ENCODE data around the gene SMAD3.

The SMAD3 gene

GRCh38 chr15:67132276-67132675 is 66.9 kb downstream of the SMAD3 start:
- DNase-seq (ENCODE audit: low read depth, low spot score) = no peak
- no peak for TF ChIP-seq SUZ12 (IDR thresholded peaks at IDR 0.05; ENCODE audit: extremely low read depth, insufficient read depth, insufficient read length)
- no peak for TF ChIP-seq ZNF274 (IDR thresholded peaks at IDR 0.05; ENCODE audit: low read depth, low read length)
- Histone ChIP-seq H3K4me3 (ENCODE audit: insufficient read length, low read depth) (no peak overlapping the region), H3K36me3 (ENCODE audit: insufficient read depth, insufficient read length, low read length) (peaks cover 22% of the 10 kb centered on the region), H3K9ac (ENCODE audit: insufficient read length, low read depth) (no peak overlapping the region), H3K27me3 (ENCODE audit: insufficient read depth, insufficient read length) (no peaks in the 10 kb centered on the region), H3K4me1 (ENCODE audit: insufficient read depth, insufficient read length) (peaks cover 12% of the 10 kb centered on the region), H3K9me3 (ENCODE audit: insufficient read depth, low read length) (no peaks in the 10 kb centered on the region)

DNA sequence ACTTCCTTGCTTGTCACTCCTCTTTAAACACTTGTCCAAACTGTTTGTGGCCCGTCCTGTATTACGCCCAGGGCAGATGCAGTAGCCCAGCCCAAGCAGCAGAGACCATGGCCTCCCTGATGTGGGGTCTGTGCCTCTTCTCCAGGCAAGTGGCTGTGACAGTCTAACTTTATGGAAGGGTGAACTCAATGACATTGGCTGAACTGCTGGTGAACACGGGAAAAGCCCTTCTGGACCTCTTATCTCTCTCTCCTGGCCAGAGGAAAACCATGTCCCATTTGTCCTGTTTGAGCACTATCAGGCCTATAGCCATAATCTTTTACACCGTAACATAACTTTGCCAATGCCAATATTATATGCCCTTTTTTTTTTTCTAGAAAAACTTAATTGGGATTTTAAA is 67.6 kb downstream of the SMAD3 start:
- no peak for DNase-seq (ENCODE audit: low read depth, low spot score)
- Histone ChIP-seq H3K27me3 (ENCODE audit: insufficient read depth, insufficient read length) (no peaks in the 10 kb centered on the region), H3K4me1 (ENCODE audit: insufficient read depth, insufficient read length) (peaks cover 12% of the 10 kb centered on the region), H3K36me3 (ENCODE audit: insufficient read depth, insufficient read length, low read length) (peaks cover 17% of the 10 kb centered on the region), H3K9me3 (ENCODE audit: insufficient read depth, low read length) (no peaks in the 10 kb centered on the region), H3K4me3 (ENCODE audit: insufficient read length, low read depth) (no peak overlapping the region), H3K9ac (ENCODE audit: insufficient read length, low read depth) (no peak overlapping the region)
- no peak for TF ChIP-seq ZNF274 (IDR thresholded peaks at IDR 0.05; ENCODE audit: low read depth, low read length)
- TF ChIP-seq YY1 (IDR thresholded peaks at IDR 0.05; ENCODE audit: insufficient read depth, insufficient read length) = no peak
- no peak for TF ChIP-seq SUZ12 (IDR thresholded peaks at IDR 0.05; ENCODE audit: extremely low read depth, insufficient read depth, insufficient read length)

- Histone ChIP-seq H3K27me3 (ENCODE audit: insufficient read depth, insufficient read length) (no peaks in the 10 kb centered on the region), H3K4me3 (ENCODE audit: insufficient read length, low read depth) (no peak overlapping the region), H3K9me3 (ENCODE audit: insufficient read depth, low read length) (no peaks in the 10 kb centered on the region), H3K36me3 (ENCODE audit: insufficient read depth, insufficient read length, low read length) (peaks cover 17% of the 10 kb centered on the region), H3K9ac (ENCODE audit: insufficient read length, low read depth) (no peak overlapping the region), H3K4me1 (ENCODE audit: insufficient read depth, insufficient read length) (peaks cover 12% of the 10 kb centered on the region)
- no peak for DNase-seq (ENCODE audit: low read depth, low spot score)
- TF ChIP-seq SUZ12 (IDR thresholded peaks at IDR 0.05; ENCODE audit: extremely low read depth, insufficient read depth, insufficient read length) (no peak), ZNF274 (IDR thresholded peaks at IDR 0.05; ENCODE audit: low read depth, low read length) (no peak), YY1 (IDR thresholded peaks at IDR 0.05; ENCODE audit: insufficient read depth, insufficient read length) (no peak)
These were observed 68.3 kb downstream of the SMAD3 start for GRCh38 chr15:67133738-67134066.

- Histone ChIP-seq H3K4me1 (ENCODE audit: insufficient read depth, insufficient read length) (peaks cover 12% of the 10 kb centered on the region), H3K36me3 (ENCODE audit: insufficient read depth, insufficient read length, low read length) (peaks cover 14% of the 10 kb centered on the region), H3K9ac (ENCODE audit: insufficient read length, low read depth) (no peak overlapping the region), H3K9me3 (ENCODE audit: insufficient read depth, low read length) (no peaks in the 10 kb centered on the region), H3K27me3 (ENCODE audit: insufficient read depth, insufficient read length) (no peaks in the 10 kb centered on the region), H3K4me3 (ENCODE audit: insufficient read length, low read depth) (no peak overlapping the region)
- DNase-seq (ENCODE audit: low read depth, low spot score) = peak; percentile 39
- no peak for TF ChIP-seq SUZ12 (IDR thresholded peaks at IDR 0.05; ENCODE audit: extremely low read depth, insufficient read depth, insufficient read length)
- no peak for TF ChIP-seq YY1 (IDR thresholded peaks at IDR 0.05; ENCODE audit: insufficient read depth, insufficient read length)
- TF ChIP-seq ZNF274 (IDR thresholded peaks at IDR 0.05; ENCODE audit: low read depth, low read length) = no peak
These were observed 68.9 kb downstream of the SMAD3 start for GRCh38 chr15:67134067-67134838.

DNA sequence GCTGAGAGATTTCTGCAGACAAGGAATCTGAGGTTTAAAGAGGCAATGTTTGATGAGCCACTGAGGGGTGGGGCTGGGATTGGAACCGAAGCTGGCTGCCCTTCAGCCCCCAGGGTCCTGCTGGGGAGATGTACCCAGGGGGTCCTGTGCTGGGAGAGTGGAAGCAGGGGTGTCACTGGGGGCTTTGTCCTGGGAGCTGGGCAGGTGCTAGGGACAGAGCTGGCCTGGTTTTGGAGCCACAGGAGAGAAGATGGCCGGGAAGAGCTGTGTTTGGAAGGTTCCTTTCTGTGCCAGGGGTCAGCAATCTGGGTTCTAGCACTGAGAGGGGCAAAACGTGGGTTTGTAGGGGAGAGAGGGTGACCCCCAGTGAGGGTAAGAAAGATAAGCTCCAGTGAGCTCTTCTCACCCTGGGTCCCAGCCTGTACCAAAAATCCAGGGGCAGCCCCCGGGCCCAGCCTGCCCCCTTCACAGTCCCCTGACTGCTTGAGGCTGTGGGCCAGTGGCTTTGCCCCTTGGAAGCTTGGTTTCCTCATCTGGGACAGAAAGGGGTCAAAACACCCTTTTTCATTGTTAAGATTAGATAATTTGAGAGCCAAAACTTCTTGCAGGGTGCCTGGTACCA is 69.6 kb downstream of the SMAD3 start:
- Histone ChIP-seq H3K4me3 (ENCODE audit: insufficient read length, low read depth) (no peak overlapping the region), H3K9ac (ENCODE audit: insufficient read length, low read depth) (no peak overlapping the region), H3K27me3 (ENCODE audit: insufficient read depth, insufficient read length) (no peaks in the 10 kb centered on the region), H3K9me3 (ENCODE audit: insufficient read depth, low read length) (no peaks in the 10 kb centered on the region), H3K36me3 (ENCODE audit: insufficient read depth, insufficient read length, low read length) (peaks cover 10% of the 10 kb centered on the region), H3K4me1 (ENCODE audit: insufficient read depth, insufficient read length) (peaks cover 12% of the 10 kb centered on the region)
- no peak for DNase-seq (ENCODE audit: low read depth, low spot score)
- no peak for TF ChIP-seq ZNF274 (IDR thresholded peaks at IDR 0.05; ENCODE audit: low read depth, low read length)
- no peak for TF ChIP-seq YY1 (IDR thresholded peaks at IDR 0.05; ENCODE audit: insufficient read depth, insufficient read length)
- TF ChIP-seq SUZ12 (IDR thresholded peaks at IDR 0.05; ENCODE audit: extremely low read depth, insufficient read depth, insufficient read length) = no peak

- no peak for DNase-seq (ENCODE audit: low read depth, low spot score)
- H3K27me3 ChIP-seq (ENCODE audit: insufficient read depth, insufficient read length) = no peaks in the 10 kb centered on the region
- no peak overlapping the region for H3K4me3 ChIP-seq (ENCODE audit: insufficient read length, low read depth)
- H3K36me3 ChIP-seq (ENCODE audit: insufficient read depth, insufficient read length, low read length) = peaks cover 5% of the 10 kb centered on the region
- no peak overlapping the region for H3K9ac ChIP-seq (ENCODE audit: insufficient read length, low read depth)
- peaks cover 11% of the 10 kb centered on the region for H3K4me1 ChIP-seq (ENCODE audit: insufficient read depth, insufficient read length)
- H3K9me3 ChIP-seq (ENCODE audit: insufficient read depth, low read length) = no peaks in the 10 kb centered on the region
- TF ChIP-seq SUZ12 (IDR thresholded peaks at IDR 0.05; ENCODE audit: extremely low read depth, insufficient read depth, insufficient read length) (no peak), ZNF274 (IDR thresholded peaks at IDR 0.05; ENCODE audit: low read depth, low read length) (no peak), YY1 (IDR thresholded peaks at IDR 0.05; ENCODE audit: insufficient read depth, insufficient read length) (no peak)
These were observed 70.1 kb downstream of the SMAD3 start for GRCh38 chr15:67135494-67135893.

GRCh38 chr15:67136802-67137201 is 71.4 kb downstream of the SMAD3 start:
- TF ChIP-seq SUZ12 (IDR thresholded peaks at IDR 0.05; ENCODE audit: extremely low read depth, insufficient read depth, insufficient read length) (no peak), ZNF274 (IDR thresholded peaks at IDR 0.05; ENCODE audit: low read depth, low read length) (no peak)
- DNase-seq (ENCODE audit: low read depth, low spot score) = no peak
- H3K4me1 ChIP-seq (ENCODE audit: insufficient read depth, insufficient read length) = peaks cover 11% of the 10 kb centered on the region
- no peaks in the 10 kb centered on the region for H3K9me3 ChIP-seq (ENCODE audit: insufficient read depth, low read length)
- H3K9ac ChIP-seq (ENCODE audit: insufficient read length, low read depth) = no peak overlapping the region
- peaks cover 14% of the 10 kb centered on the region for H3K36me3 ChIP-seq (ENCODE audit: insufficient read depth, insufficient read length, low read length)
- no peaks in the 10 kb centered on the region for H3K27me3 ChIP-seq (ENCODE audit: insufficient read depth, insufficient read length)
- H3K4me3 ChIP-seq (ENCODE audit: insufficient read length, low read depth) = no peak overlapping the region
